ENCODE measurements around the gene SBK3.
"Not testable (repeated sequence)": the region's sequence is repeated elsewhere in the genome, so short reads cannot be mapped to it uniquely, and the experiment has no call there.

Gene SBK3

DNA sequence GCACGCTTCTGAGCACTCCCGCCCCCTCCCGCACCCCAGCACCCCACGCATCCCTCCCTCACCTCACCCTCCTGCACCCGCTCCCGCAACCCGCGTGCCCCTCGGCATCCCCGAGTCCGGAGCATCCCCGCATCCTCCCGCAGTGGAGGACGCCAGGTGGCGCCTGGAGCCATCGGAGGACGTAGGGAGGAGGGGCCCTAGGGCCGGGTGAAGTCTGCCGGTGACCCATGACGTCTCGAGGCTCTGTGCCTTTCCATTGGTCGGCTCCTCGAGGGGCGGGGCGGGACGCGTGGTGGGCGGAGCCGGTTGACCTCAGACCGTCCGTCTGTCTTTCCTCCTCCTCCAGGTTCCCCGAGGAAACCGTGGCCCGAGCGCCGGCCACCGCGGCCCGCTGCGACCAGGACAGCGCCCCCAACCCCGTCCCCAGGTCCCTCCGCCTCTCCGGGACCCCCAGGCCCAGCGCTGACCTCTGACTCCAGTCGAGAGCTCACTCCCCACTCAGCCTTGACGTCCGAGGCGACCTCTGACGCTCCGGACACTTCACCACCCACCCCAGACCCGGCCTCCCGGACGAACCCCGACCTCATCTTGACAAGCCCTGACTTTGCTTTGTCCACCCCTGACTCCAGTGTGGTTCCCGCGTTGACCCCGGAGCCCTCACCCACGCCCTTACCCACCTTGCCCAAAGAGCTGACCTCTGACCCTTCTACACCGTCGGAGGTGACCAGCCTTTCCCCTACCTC lies 28.3 kb downstream of the SBK3 start:
- peak; percentile 87 for DNase-seq

- no peak for DNase-seq
Observed at GRCh38 chr19:55508120-55508519, 37.2 kb downstream of the SBK3 start.

DNA sequence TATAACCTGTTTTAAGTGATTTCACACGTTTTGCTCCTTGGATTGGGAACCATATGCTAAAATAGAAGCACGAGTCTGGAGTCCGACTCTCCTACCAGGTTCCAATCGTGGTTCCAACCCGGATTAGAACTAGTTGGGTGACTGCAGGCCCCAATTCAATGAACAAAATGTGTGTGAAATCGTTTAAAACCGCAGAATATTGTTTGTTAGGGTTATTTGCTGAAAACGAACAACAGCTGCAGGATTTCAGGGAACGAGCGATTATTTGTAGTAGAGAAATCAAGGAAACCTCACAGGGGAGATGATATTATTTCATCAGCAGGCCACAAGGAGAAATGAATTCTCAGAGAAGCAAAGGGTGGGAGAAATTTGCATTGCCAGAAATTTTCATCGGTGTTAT lies 40.4 kb downstream of the SBK3 start:
- DNase-seq, result no peak

- DNase-seq, result no peak
Observed at GRCh38 chr19:55504252-55504603, 41.1 kb downstream of the SBK3 start.

- peak; percentile 88 for DNase-seq
Observed at GRCh38 chr19:55503502-55504251, 41.7 kb downstream of the SBK3 start.

- DNase-seq, result no peak
Observed at GRCh38 chr19:55503157-55503501, 42.2 kb downstream of the SBK3 start.

GRCh38 chr19:55502197-55502952 lies 43.0 kb downstream of the SBK3 start:
- no peak for DNase-seq

DNA sequence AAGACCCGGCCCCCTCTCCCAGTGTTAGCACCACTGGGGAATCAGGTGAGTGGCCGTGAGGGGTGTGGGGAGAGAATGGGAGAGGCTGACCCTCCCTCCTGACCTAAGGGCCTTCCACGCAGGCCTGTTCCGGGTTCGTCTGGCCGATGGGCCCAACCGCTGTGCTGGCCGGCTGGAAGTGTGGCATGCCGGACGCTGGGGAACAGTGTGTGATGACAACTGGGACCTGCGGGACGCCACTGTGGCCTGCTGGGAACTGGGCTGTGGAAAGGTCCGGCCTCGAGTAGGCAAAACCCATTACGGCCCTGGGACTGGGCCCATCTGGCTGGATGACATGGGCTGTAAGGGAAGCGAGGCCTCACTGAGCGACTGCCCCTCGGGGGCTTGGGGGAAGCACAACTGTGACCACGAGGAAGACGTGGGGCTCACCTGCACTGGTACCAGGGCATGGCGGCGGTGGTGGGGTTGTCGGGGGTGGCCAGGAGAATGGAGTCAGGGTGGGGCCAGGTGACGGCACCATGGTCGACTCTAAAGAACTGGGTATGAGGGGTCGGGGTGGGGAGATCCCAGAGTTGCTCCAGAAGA lies 44.9 kb downstream of the SBK3 start:
- DNase-seq, result no peak

DNA sequence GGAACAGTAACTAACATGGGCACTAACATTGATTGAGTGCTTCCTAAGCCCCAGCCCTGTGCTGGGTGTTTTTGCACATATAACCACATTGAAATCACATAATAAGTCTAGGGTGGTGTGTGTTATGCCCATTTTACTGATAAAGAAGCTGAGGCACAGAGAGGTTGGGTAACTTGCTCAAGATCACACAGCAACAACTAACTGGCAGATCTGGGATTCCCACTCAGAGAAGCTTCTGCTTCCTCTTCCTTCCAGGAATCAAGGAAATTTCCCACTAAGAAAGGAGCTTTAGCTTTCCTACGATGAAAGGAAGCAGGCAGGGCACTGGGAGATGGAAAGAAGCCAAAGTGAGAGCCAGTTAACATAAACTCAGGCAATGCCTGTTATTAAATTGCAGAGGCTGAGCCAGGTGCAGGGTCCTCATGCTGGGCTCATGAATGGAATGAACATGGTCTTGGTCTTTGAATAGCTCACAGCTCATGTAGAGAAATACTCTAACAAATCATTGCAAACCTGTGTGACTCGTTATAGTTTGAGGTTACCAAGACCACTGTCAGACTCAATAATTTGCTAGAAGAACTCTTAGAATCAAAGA lies 47.0 kb downstream of the SBK3 start:
- no peak for DNase-seq

DNA sequence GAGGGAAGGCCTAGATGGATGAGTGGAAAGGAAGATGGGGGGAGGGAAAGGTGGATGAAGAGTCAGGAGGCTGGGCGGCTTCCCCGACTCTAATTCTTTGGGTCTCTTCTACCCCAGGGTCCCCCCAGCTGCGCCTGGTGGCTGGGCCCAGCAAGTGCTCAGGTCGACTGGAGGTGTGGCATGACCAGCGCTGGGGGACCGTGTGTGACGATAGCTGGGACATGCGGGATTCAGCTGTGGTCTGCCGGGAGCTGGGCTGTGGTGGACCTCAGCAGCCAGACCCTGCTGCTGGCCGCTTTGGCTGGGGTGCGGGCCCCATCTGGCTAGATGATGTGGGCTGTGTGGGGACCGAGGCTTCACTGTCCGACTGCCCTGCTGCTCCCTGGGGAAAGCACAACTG lies 47.6 kb downstream of the SBK3 start:
- no peak for DNase-seq

- DNase-seq, result not testable (repeated sequence)
Observed at GRCh38 chr19:55496820-55497219, 48.5 kb downstream of the SBK3 start.

GRCh38 chr19:55495646-55496349 lies 49.5 kb downstream of the SBK3 start:
- DNase-seq, result no peak

- DNase-seq, result no peak
Observed at GRCh38 chr19:55494172-55494761, 51.1 kb downstream of the SBK3 start.

DNA sequence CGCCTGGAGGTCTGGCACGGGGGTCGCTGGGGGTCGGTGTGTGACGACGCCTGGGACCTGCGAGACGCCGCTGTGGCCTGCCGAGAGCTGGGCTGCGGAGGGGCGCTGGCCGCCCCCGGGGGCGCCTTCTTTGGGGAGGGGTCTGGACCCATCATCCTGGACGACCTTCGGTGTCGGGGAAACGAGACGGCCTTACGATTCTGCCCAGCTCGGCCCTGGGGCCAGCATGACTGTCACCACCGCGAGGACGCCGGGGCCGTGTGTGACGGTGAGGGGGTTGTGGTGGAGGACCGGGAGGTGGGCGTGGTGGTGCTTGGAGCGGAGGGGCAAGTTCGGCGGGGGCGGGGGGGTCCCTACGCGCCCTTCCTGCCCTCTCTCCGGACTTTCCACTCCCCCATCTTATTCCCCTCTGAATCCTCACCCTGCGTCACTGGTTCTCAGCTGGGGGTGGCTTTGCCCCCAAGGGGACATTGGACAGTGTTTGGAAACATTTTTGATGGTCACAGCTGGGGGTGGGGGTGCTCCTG lies 51.6 kb downstream of the SBK3 start:
- no peak for DNase-seq

- no peak for DNase-seq
Observed at GRCh38 chr19:55493052-55493644, 52.2 kb downstream of the SBK3 start.

DNA sequence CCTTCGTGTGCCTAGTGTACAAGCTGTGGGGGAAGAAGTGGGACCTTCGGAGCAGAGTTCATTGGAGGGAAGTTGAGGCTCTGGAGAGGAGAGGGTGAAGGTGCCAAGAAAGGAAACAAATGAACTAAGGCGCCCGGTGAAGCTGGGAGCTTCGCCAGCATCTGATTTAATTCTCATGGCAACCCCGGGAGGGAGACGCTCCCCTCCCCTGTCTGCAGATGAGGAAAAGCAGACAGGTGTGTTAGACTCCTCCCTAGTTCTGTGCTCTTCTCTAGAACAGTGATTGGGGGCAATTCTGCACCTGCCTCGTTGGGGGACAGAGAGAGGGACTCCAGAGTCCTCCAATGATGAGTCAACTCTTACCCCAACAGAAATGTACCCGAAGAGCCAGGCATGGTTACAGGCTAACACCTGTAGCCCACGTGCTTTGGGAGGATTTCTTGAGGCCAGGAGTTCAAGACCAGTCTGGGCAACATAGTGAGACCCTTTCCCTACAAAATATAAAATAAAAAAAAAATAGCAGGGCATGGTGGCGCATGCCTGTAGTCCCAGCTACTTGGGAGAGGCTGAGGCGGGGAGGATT lies 52.9 kb downstream of the SBK3 start:
- DNase-seq, result no peak

DNA sequence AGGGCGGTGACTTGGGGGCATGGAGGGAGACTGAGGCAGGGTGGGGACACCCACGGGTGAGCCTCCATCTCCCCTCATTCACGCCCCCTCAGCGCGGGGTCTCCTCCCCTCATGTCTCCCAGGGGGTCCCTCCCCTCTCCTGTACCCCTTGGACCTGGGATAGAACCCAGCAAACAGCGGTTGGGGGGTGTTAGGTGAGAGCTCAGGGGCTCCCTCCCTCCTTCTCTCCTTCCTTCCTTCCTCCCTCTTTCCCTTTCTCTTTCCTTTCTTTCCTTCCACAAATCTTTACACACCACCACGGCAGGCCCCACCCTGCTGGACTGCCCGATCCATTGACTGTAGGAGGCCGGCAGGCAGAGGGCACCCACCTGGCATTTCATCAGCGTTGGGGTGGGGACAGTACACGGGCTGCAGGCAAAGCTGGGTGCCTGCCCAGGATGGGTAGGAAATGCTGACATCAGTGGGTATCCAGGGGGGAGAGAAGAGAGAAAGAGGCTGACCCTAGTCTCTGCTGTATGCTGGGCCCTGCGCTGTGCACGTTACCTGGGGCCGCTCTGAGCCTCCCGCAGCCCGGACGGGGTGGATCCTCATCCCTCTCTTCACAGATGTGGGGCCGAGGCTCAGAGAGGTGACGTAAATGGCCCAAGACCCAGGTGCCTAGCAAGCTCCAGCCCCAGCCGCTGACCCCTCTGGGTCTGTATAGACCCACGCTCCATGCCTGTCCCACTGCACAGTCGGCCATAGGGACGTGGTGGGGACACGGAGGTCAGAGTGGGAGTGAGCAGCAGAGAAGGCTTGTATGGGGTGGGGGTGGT lies 53.6 kb downstream of the SBK3 start:
- no peak for DNase-seq

Measured in CD4-positive, alpha-beta T cell treated with Interleukin-4 for 4 hours (primary cell).